ENCODE results near the gene RNF144A. TPM values are rescaled to one million over a fixed set of nuclear protein-coding genes. Genes with fewer than 3 reads are reported as not detected.

RNF144A gene
- total RNA-seq, 1 experiment from 2014 or later, result 8.3 TPM

- peak; percentile 35 for DNase-seq (ENCODE audit: low spot score)
These were observed 166.6 kb downstream of the RNF144A start for GRCh38 chr2:7083580-7084509.

- no peak for DNase-seq (ENCODE audit: low spot score)
These were observed 167.4 kb downstream of the RNF144A start for GRCh38 chr2:7084601-7085000.

GRCh38 chr2:7089284-7089683, 172.1 kb downstream of the RNF144A start:
- DNase-seq (ENCODE audit: low spot score), result no peak

- no peak for DNase-seq (ENCODE audit: low spot score)
These were observed 172.8 kb downstream of the RNF144A start for GRCh38 chr2:7089898-7090510.

GRCh38 chr2:7093376-7093775, 176.2 kb downstream of the RNF144A start:
- no peak for DNase-seq (ENCODE audit: low spot score)

Other genes starting within 250 kb of the RNF144A start
- gene CMPK2, start 51.5 kb upstream of the RNF144A start, total RNA-seq (2014; rRNA removed; shearing (Covaris generic)), result 3.4 and 4.8 TPM in 2 replicates
- gene RSAD2, start 39.6 kb upstream of the RNF144A start, total RNA-seq (2014; rRNA removed; shearing (Covaris generic)), result 1.2 and 1.7 TPM in 2 replicates